ENCODE results near the gene NCOA7. TPM values are rescaled to one million over a fixed set of nuclear protein-coding genes. Genes with fewer than 3 reads are reported as not detected.
A peak's percentile ranks its signal among the peaks of the same experiment; 100 is the strongest.

NCOA7 gene
- polyA plus RNA-seq, 4 donors = 33.7 to 71.3 (median 53.5) TPM

GRCh38 chr6:125858427-125859320, 67.9 kb downstream of the NCOA7 start:
- peak in 3 of 4 donors; percentile 34 to 67 (median 44) for DNase-seq (ENCODE audit: low read depth in 4 of 4, low spot score in 2 of 4)

DNA sequence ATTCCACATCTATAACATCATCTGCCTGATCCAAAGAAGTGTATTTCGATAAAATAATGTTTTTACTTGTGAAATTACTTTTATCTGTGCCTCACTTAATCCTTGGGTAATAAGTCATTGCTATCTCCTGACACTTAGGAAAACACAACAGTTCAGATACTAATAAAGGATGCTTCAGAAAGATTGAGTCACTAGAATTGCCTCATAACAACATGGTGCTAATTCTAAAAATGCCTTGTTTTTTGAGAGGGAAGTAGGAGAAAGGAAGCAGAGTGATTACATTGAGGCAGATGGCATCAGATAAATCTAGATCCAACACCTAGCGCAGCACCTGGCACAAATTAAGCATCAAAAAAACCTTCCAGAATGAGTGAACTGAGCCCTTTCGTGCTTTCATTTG, 69.0 kb downstream of the NCOA7 start:
- no peak for DNase-seq (ENCODE audit: low read depth in 4 of 4, low spot score in 2 of 4)

DNA sequence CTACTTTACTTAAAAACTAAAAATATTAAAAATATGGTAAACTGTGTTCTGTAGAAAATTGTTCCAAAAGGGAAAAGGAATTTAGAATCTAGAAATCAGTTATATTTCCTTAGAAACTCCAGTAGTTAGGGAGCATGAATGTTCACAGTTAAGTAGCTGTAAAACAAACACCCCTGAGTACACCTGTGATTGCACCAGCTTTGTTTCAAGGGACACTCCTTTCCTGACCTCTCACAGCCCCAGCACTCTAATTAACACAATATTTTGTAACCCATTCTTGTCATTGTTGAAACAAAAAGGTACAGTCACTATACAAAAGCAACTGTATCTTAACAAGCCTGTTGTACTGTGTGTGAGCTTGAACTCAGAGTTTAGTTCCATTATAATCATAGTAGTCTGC, 72.3 kb downstream of the NCOA7 start:
- no peak for DNase-seq (ENCODE audit: low read depth in 4 of 4, low spot score in 2 of 4)

DNA sequence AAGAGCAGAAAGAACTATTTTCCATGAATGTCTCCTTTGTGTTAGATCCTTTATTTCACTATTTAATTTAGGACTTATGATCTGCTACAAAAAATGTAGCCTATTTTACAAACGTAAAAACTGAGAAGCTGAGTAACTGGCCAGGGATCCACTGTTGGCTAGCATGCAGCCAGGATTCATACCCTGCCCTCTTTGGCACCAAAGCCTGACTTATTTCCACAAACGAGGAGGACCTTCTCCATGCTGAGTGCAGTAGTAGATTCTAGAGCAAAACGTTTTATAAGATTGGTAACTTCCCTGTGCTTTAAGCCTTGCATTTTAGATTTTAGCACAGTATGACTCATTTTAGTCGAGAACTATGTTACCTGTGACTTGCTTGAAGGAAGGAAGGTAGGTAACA, 74.3 kb downstream of the NCOA7 start:
- DNase-seq (ENCODE audit: low read depth in 4 of 4, low spot score in 2 of 4) = no peak

- no peak for DNase-seq (ENCODE audit: low read depth in 4 of 4, low spot score in 2 of 4)
These were observed 75.7 kb downstream of the NCOA7 start for GRCh38 chr6:125866433-125866832.

DNA sequence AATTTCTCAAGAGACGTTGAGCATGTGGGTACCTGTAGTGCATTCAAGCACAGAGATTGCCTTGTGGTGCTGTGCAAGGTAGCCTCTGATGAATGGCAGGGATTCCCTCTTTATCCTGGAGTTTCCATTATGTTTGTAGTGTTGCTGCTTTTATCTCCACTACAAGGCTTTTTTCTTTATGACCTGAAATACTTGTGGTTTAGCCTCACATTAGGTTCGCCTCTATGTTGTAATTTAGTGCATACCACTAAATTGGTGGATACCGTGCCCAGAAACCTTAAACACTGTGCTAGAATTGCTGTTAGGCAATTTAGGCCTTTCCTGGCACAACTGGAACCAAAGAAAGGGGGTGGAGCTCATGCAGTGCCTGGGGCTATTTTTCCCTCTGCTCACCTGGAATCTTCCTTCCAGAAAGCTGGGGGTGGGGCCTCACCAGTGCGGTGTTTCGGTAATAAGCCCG, 76.8 kb downstream of the NCOA7 start:
- DNase-seq (ENCODE audit: low read depth in 4 of 4, low spot score in 2 of 4) = peak in 1 of 4 donors; percentile 6

- no peak for DNase-seq (ENCODE audit: low read depth in 4 of 4, low spot score in 2 of 4)
These were observed 77.5 kb downstream of the NCOA7 start for GRCh38 chr6:125868252-125868651.

DNA sequence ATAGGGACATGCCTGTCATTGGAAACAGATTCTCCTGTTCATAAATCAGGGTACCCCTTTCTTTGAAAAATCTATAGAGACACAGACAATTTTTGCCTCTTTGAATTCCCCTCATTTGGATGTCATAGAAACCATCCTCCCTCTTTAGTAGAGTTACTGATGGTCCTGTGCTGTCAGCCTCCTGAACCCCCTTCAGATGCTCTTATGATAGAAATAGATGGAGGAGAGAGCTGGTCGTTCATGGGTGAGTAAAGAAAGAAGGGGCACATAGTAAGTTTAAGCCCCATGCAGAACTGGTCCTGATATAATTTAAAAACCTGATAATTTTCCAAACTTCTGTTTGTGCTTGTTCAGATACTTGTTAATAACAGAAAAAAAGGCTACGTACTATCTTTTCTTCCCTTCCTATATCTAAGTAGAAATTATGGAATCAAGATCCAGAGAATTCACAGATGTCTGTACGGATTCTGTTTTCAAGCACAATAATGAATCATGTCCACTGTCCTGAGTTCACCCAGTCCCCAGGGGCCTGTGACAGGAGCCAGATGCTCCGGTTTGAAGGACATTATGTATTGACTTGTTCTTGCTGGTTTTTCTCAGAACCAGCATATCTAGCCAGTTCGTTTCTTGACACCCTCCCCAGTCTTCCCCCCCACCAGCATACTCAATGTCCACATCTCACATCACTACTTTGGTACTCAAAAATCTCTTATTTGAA, 78.1 kb downstream of the NCOA7 start:
- no peak for DNase-seq (ENCODE audit: low read depth in 4 of 4, low spot score in 2 of 4)

DNA sequence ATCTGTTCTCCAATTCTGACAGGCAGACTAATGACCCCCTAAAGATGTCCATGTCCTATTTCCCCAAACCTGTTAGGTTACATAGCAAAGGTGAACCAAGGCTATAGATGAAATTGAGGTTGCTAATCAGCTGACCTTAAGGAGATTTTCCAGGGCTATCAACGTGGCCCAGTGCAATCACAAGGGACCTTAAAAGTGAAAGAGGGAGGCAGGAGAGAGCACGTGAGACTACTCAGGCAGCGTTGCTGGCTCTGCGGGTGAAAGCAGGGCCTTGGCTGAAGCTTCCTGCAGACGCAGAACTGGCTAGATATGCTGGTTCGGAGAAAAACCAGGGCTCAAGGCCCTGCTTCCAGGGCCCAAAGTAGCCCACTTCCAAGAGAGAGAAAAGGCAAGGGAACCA, 78.7 kb downstream of the NCOA7 start:
- DNase-seq (ENCODE audit: low read depth in 4 of 4, low spot score in 2 of 4) = no peak

GRCh38 chr6:125871365-125871764, 80.6 kb downstream of the NCOA7 start:
- DNase-seq (ENCODE audit: low read depth in 4 of 4, low spot score in 2 of 4) = no peak

- DNase-seq (ENCODE audit: low read depth in 4 of 4, low spot score in 2 of 4) = no peak
These were observed 81.6 kb downstream of the NCOA7 start for GRCh38 chr6:125872259-125872921.

DNA sequence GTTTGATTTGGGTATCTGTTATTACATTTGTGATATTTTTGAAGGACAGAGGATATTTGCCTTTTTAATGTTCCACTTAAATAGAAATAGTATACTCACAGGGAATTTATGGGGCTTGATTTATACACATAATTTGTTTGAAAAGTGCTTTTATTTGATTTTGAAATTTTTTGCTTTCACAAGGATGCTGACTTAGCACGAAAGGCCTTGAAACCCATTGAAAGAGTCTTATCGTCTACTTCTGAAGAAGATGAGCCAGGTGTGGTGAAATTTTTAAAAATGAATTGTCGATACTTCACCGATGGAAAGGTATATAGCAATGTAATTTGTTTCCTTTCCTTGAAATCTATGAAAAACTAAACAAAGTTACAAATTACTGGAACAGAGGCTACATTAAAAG, 91.5 kb downstream of the NCOA7 start:
- no peak for DNase-seq (ENCODE audit: low read depth in 4 of 4, low spot score in 2 of 4)

DNA sequence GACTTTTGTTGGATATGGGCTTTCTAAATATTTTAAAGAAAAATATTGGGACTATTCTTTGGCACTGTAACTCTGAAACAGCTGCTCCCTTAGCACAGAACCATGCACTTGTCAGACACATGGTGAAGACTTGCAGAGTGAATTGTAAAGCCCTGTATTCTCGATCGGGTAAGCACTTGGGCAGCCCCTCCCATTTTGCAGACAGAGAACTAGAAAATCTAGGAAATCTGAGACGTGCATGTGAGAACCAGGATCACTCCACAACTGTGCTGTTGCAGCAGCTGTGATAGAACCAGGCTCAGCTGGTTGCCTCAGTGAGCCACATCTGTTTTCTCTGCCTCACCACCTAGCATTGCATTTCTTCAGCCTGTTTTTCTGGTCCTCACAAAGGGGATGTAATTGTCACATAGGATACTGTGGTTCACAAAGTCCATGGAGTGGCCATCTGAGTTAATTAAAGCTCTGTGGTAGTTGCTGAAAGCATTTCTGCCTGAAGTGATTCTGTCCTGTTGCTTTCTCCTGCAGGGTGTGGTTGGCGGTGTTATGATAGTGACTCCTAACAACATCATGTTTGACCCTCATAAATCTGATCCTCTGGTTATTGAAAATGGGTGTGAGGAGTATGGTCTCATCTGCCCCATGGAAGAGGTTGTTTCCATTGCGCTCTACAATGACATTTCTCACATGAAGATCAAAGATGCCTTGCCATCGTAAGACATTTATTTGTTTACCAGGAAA, 94.0 kb downstream of the NCOA7 start:
- no peak for DNase-seq (ENCODE audit: low read depth in 4 of 4, low spot score in 2 of 4)

GRCh38 chr6:125886021-125886420, 95.3 kb downstream of the NCOA7 start:
- no peak for DNase-seq (ENCODE audit: low read depth in 4 of 4, low spot score in 2 of 4)

GRCh38 chr6:125886914-125887313, 96.2 kb downstream of the NCOA7 start:
- DNase-seq (ENCODE audit: low read depth in 4 of 4, low spot score in 2 of 4) = no peak

- DNase-seq (ENCODE audit: low read depth in 4 of 4, low spot score in 2 of 4) = no peak
These were observed 96.6 kb downstream of the NCOA7 start for GRCh38 chr6:125887372-125887771.

GRCh38 chr6:125888989-125889656, 98.4 kb downstream of the NCOA7 start:
- no peak for DNase-seq (ENCODE audit: low read depth in 4 of 4, low spot score in 2 of 4)

- DNase-seq (ENCODE audit: low read depth in 4 of 4, low spot score in 2 of 4) = no peak
These were observed 109.0 kb downstream of the NCOA7 start for GRCh38 chr6:125899726-125900182.

GRCh38 chr6:125904871-125905270, 114.1 kb downstream of the NCOA7 start:
- DNase-seq (ENCODE audit: low read depth in 4 of 4, low spot score in 2 of 4) = no peak
